ENCODE results near the gene FANK1.

GRCh38 chr10:125911145-125911544 is 14.8 kb downstream of the FANK1 start:
- TF ChIP-seq ZFP30 (CRISPR knock-in tag; IDR thresholded peaks at IDR 0.05) (no peak), RARB (CRISPR knock-in tag; IDR thresholded peaks at IDR 0.05) (no peak), ZFP3 (CRISPR knock-in tag; IDR thresholded peaks at IDR 0.05) (no peak), PATZ1 (CRISPR knock-in tag; IDR thresholded peaks at IDR 0.05; ENCODE audit: borderline replicate concordance) (no peak), POU6F1 (CRISPR knock-in tag; IDR thresholded peaks at IDR 0.05; ENCODE audit: borderline replicate concordance, low read depth) (no peak)

Measured in SK-N-SH treated with all-trans-retinoic acid at 6 μM for 48 hours (cell line).